ENCODE data around the gene DHRS11. TPM values are rescaled to one million over a fixed set of nuclear protein-coding genes. Genes with fewer than 3 reads are reported as not detected.
A peak's percentile ranks its signal among the peaks of the same experiment; 100 is the strongest.

Gene DHRS11
- total RNA-seq, 1 experiment from 2014 or later: 53.3 TPM

DNA sequence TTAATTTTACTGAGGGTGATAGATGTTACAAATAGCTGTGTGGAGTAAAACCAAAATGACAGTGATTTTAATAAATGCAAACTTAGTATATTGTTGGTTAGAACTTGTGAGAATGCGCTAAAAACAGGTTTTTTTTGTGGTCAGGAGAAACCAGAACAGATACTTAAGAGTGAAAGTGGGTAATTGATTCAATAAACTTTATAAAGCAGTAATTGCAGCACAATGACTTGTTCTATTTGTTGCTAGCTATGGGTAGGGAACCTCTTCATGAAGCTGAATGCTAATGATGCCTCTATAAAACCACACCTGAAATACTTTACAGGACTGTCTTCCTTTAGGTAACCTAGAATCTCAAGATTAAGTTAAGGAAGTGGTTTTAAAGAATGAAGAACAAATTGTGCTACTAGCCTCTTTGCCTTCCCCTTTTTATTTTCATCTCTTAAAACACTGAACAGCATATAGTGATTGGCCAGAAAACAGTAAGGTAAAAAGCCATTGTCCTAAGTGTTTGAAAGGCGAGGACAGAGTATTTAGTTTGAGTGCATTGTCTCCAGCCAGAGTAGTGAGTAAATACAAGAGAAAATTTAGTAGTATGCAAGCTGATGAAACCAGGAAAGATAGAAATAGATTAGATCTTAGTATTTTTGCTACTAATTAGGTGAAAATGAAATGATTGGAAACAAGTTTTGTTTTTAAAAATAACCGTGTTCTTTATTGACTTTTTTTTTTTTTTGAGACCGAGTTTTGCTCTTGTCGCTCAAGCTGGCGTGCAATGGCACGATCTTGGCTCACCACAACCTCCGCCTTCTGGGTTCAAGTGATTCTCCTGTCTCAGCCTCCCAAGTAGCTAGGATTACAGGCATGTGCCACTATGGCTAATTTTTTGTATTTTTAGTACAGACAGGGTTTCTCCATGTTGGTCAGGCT is 40.9 kb upstream of the DHRS11 start:
- DNase-seq: no peak
- intact Hi-C loops (cut with micrococcal nuclease; ENCODE audit: unreplicated experiment): no loop called here
- Mint-ChIP-seq H3K4me3 (ENCODE audit: low read depth, unreplicated experiment) (no peak overlapping the region), H3K36me3 (ENCODE audit: insufficient read depth, unreplicated experiment) (peaks cover 82% of the 10 kb centered on the region), H3K9me3 (ENCODE audit: low read depth, unreplicated experiment) (no peaks in the 10 kb centered on the region), H3K27me3 (ENCODE audit: unreplicated experiment) (no peaks in the 10 kb centered on the region), H3K4me1 (ENCODE audit: low read depth, unreplicated experiment) (peaks cover 45% of the 10 kb centered on the region), H3K27ac (ENCODE audit: unreplicated experiment) (peak overlapping the region; percentile 77)
- TF ChIP-seq, protein P1, sequence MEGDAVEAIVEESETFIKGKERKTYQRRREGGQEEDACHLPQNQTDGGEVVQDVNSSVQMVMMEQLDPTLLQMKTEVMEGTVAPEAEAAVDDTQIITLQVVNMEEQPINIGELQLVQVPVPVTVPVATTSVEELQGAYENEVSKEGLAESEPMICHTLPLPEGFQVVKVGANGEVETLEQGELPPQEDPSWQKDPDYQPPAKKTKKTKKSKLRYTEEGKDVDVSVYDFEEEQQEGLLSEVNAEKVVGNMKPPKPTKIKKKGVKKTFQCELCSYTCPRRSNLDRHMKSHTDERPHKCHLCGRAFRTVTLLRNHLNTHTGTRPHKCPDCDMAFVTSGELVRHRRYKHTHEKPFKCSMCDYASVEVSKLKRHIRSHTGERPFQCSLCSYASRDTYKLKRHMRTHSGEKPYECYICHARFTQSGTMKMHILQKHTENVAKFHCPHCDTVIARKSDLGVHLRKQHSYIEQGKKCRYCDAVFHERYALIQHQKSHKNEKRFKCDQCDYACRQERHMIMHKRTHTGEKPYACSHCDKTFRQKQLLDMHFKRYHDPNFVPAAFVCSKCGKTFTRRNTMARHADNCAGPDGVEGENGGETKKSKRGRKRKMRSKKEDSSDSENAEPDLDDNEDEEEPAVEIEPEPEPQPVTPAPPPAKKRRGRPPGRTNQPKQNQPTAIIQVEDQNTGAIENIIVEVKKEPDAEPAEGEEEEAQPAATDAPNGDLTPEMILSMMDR (IDR thresholded peaks at IDR 0.05; ENCODE audit: unreplicated experiment): no peak
- BruUV-seq (replicated peaks): no TSS peak
- CTCF ChIA-PET: no interaction called here

DNA sequence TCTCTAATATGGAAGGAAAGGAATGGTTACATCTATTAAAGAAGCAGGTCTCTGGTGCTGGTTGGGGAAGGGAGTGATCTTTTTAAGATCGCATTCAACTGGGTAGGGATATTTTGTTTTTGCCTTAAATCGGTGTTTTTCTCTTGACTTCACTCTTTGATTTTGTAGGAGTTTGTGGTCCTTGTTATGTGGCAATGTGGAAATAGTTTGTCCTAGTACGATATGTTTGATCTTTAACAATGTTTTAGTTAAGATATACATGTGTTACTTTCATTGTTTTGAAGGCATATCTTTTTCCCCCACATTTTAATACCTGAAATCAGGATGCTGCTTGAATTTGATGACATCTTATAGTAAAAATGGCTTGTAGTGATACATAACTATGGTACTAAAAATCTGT is 38.2 kb upstream of the DHRS11 start:
- Mint-ChIP-seq H3K4me1 (ENCODE audit: low read depth, unreplicated experiment) (peaks cover 30% of the 10 kb centered on the region), H3K4me3 (ENCODE audit: low read depth, unreplicated experiment) (no peak overlapping the region), H3K36me3 (ENCODE audit: insufficient read depth, unreplicated experiment) (peaks cover 83% of the 10 kb centered on the region), H3K9me3 (ENCODE audit: low read depth, unreplicated experiment) (no peaks in the 10 kb centered on the region), H3K27ac (ENCODE audit: unreplicated experiment) (peak overlapping the region; percentile 9), H3K27me3 (ENCODE audit: unreplicated experiment) (no peaks in the 10 kb centered on the region)
- CTCF ChIA-PET: interaction anchor here (0.6 to 1.5 kb wide), 5 partner anchors 8 to 606 kb away, joined by 3 to 6 read pairs (median 3); partner anchors contain the start of gene MRM1
- intact Hi-C loops (cut with micrococcal nuclease; ENCODE audit: unreplicated experiment): loop anchor here (2.0 kb wide), 1 partner anchor 37 kb away; the partner anchor contains the start of gene DHRS11
- DNase-seq: no peak
- TF ChIP-seq, protein P1 (IDR thresholded peaks at IDR 0.05; ENCODE audit: unreplicated experiment): no peak
- no TSS peak for BruUV-seq (replicated peaks)

DNA sequence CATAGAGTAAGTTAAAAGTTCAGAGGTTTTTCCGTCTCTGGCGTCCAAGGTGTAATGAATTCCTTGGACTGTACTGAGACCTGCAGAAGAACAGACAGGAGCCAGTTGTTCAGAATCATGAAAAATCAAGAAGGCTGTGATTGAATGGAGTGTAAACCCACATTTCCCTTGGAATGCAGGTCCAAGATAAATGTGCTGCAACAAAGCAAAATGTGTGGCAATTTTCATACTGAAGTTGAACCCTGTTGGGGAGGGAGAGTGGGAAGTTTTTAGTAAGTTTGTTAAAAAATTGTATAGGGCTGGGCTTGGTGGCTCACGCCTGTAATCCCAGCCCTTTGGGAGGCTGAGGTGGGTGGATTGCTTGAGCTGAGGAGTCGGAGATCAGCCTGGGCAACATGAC is 25.6 kb upstream of the DHRS11 start:
- BruUV-seq (replicated peaks): no TSS peak
- H3K27ac Mint-ChIP-seq (ENCODE audit: unreplicated experiment): peak overlapping the region; percentile 27
- TF ChIP-seq, protein P1 (IDR thresholded peaks at IDR 0.05; ENCODE audit: unreplicated experiment): no peak
- H3K9me3 Mint-ChIP-seq (ENCODE audit: low read depth, unreplicated experiment): no peaks in the 10 kb centered on the region
- peaks cover 96% of the 10 kb centered on the region for H3K36me3 Mint-ChIP-seq (ENCODE audit: insufficient read depth, unreplicated experiment)
- DNase-seq: no peak
- no peaks in the 10 kb centered on the region for H3K4me1 Mint-ChIP-seq (ENCODE audit: low read depth, unreplicated experiment)
- intact Hi-C loops (cut with micrococcal nuclease; ENCODE audit: unreplicated experiment): loop anchor here (5.0 kb wide), 1 partner anchor 651 kb away; no protein-coding TSS in a partner anchor
- no peak overlapping the region for H3K4me3 Mint-ChIP-seq (ENCODE audit: low read depth, unreplicated experiment)
- CTCF ChIA-PET: interaction anchor here (1.9 kb wide), 1 partner anchor 21 kb away, joined by 7 read pairs; the partner anchor contains the start of gene GGNBP2
- no peaks in the 10 kb centered on the region for H3K27me3 Mint-ChIP-seq (ENCODE audit: unreplicated experiment)

DNA sequence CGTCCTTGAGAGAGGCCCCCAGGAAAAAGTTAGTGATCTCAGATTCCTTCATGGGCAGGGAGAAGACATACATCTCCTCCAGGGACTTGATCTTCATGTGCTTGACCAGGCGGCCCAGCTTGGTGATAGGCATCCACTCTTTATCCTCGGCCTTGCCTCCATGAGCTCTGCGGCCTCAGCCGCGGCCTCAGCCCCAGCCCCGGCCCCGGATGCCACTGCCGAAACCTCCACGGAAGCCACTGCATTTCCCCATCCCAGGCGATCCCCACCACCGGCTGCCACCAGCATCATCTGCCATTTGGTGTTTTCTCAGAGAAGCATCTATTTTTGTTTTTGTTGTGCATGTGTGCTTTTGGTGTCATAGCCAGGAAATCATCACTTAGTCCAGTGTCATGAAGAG is 16.7 kb upstream of the DHRS11 start:
- intact Hi-C loops (cut with micrococcal nuclease; ENCODE audit: unreplicated experiment): no loop called here
- TF ChIP-seq, protein P1 (IDR thresholded peaks at IDR 0.05; ENCODE audit: unreplicated experiment): no peak
- H3K36me3 Mint-ChIP-seq (ENCODE audit: insufficient read depth, unreplicated experiment): peaks cover 73% of the 10 kb centered on the region
- no peak overlapping the region for H3K4me3 Mint-ChIP-seq (ENCODE audit: low read depth, unreplicated experiment)
- BruUV-seq (replicated peaks): no TSS peak
- CTCF ChIA-PET: no interaction called here
- no peak for DNase-seq
- H3K4me1 Mint-ChIP-seq (ENCODE audit: low read depth, unreplicated experiment): no peaks in the 10 kb centered on the region
- H3K27me3 Mint-ChIP-seq (ENCODE audit: unreplicated experiment): no peaks in the 10 kb centered on the region
- no peaks in the 10 kb centered on the region for H3K9me3 Mint-ChIP-seq (ENCODE audit: low read depth, unreplicated experiment)
- H3K27ac Mint-ChIP-seq (ENCODE audit: unreplicated experiment): no peak overlapping the region
